ENCODE results near the gene RGL4.

The RGL4 gene

GRCh38 chr22:23681026-23681809, 9.6 kb upstream of the RGL4 start:
- no peak for DNase-seq

DNA sequence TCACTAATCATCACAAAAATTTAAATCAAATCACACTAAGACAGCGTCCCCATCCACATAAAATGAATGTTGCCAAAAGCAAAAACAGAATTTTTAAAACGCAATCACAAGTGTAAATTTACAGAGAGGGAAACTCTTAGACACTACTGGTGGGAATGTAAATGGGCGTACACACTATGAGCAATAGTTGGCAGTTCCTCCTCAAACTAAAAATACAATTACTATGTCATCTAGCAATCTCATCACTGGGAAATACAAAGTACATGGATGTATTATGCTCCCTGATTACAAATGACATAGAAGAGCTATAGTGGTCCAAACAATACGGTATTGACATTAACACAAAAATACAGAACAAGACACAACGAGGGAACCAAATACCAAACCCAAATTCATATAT, 8.7 kb upstream of the RGL4 start:
- no peak for DNase-seq

DNA sequence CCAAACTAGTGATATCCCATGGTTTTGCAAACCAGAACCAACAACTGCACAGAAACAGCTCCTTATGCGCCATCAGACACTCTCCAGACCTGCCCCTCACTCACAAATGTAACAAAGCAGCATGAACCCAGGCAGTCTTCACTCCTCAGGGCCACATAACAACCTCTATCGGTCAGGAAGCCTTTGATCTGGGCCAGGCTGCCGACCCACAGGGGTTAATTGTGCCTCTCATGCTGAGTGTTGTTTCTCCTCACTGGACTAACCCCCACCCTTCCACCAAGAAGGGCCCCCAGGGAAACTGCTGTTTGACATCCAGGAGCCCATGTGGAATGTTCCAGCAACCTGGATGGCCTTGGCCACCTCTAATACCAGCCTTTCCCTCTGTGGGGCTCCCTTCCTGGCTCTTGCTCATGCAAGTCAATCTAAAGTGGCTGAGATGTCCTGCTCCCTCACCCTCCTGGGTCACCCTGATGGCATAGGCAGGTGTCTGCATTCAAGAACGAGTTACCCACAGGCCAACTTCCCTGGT, 7.9 kb upstream of the RGL4 start:
- no peak for DNase-seq

DNA sequence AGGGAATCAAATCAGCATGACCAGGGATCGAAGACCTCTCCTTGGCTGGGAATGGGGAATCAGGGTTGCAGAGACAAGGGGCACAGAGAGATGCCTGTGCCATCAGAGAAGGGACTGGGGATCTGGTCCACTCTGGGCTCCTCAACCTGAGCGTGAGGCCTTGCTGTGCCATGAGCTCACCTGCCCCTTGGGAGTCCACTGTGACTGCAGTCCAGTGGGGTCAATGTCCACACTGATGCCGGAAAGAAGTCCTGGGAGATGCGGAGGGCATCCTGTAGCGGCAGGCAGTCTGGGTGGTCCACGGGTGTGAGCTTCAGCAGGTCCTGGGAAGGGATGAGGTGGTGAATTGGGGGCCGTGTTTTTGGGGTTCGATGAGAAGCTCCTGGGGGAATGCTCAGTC, 7.3 kb upstream of the RGL4 start:
- no peak for DNase-seq

- no peak for DNase-seq
Measured at GRCh38 chr22:23684026-23684425, 6.8 kb upstream of the RGL4 start.

- DNase-seq, result peak; percentile 42
Measured at GRCh38 chr22:23684561-23685031, 6.2 kb upstream of the RGL4 start.

GRCh38 chr22:23685205-23685784, 5.5 kb upstream of the RGL4 start:
- peak; percentile 46 for DNase-seq

DNA sequence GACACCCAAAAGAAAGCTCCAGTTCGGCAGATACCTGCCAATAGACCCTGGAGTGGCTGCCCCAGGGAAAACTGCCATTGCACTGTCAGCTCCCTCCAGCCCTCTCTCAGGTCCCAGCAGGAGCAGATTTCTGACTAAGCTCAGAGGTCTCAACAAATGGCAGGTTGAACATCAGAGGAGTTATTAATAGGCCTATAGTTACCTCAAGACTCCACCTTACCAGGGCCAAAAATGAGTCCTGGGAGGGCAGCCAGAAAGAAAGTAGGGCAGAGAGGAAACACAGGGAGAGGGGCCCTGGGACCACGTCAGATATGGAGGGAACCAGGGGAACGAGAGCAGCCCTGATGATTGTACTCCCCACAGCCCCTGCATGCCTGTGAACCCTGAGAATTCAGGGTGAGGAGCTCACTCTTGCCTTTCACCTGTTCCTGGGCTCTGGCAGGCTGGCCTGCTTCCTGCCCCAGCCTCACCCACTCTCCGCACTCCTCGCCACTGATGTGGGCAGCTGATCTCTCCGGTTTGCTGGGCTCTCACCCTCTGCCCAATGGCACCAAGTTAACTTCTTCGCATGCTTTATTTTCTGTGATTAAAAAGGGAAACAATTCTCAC, 4.3 kb upstream of the RGL4 start:
- DNase-seq, result peak; percentile 47

GRCh38 chr22:23688121-23688520, 2.7 kb upstream of the RGL4 start:
- peak; percentile 47 for DNase-seq

DNA sequence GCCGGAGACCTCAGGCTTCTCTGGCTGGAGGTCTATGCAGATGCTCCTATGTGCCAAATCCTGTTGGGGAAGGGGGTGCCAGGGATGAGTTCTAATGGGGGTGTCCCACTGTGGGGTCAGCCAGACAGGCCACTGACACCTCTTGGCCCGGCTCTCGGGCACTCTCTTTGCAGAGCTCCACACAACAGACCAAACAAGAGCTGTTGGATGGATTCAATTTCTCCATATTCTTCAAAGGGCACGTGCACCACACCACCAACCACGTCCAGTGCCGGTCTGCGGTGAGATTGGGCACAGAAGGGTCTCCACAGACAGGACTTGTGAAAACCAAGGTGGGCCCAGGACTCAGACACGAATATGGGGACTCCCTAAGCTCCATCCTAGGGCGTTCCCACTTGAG, 2.2 kb upstream of the RGL4 start:
- DNase-seq, result no peak

DNA sequence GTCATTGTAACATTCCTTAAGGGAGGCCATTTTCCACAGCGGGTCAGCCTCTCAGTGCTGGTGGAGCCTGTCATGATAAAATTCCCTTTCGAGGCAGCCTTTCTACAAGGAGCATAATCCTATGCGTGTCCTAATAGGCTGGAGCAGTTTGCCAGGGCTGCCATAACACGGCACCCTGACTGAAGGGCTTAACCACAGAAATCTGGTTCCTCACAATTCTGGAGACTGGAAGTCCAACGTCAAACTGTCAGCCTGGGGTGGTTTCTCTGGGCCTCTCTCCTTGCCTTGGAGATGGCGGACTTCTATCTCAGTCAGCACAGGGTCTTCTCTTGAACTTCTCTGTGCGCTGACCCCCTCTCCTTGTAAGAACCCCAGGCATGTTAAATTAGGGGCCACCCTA, 1.4 kb upstream of the RGL4 start:
- no peak for DNase-seq

- no peak for DNase-seq
Measured at GRCh38 chr22:23691748-23692423, 1.1 kb downstream of the RGL4 start.

DNA sequence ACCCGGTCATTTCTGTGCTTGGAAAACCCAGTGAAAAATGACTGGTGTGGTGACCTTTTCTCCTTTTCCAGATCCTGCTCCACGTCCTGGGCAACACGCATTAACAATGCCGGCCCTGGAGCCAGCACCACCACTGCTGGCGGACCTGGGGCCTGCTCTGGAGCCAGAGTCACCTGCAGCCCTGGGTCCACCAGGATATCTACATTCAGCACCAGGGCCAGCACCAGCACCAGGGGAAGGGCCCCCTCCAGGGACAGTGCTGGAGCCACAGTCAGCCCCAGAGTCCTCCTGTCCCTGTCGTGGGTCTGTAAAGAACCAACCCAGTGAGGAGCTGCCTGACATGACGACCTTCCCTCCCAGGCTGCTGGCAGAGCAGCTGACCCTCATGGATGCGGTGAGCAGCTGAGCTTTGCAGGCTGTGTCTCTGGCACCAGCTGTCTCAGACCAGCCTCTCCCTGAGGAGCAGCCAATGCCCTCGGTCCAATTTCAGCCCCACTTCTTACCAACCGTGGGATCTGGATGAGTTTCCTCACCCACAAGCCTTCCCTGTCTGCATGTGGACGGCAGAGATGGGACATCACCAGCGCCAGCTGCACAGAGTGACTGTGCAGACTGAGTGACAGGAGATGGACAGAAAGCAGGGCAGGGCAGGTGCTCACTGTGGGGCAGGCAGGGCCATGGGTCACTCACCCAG, 1.9 kb downstream of the RGL4 start:
- no peak for DNase-seq

DNA sequence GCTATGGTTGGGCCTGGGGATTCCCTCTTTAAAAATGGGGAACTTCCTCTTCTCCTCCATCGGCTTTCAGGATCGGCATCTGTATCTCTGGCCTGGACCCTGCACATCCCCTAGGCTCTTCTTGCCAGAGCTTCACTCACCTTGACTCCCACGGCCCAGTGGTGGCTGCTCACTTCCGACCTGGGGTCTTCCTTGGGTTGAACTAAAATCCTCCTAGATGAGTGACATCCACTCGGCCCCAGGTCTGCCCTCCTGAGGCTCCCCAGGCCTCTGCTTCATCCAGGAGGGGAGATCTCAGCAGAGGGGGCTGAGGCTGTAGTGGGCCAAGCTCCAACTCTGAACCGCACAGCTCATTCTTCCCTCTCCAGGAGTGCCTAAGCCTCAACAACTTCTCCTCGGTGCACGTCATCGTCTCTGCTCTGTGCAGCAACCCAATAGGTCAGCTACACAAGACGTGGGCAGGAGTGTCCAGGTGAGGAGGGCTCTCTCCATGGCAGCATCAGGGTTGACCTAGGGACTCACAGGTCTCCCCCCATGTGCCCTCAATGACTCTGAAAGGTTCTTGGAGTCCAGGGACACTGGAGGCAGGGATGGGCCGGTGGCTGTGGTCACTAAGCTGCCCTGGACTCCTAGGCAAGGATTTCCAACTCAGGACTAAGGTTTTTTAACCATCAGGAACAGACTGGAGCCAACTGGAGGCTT, 3.3 kb downstream of the RGL4 start:
- DNase-seq, result no peak

DNA sequence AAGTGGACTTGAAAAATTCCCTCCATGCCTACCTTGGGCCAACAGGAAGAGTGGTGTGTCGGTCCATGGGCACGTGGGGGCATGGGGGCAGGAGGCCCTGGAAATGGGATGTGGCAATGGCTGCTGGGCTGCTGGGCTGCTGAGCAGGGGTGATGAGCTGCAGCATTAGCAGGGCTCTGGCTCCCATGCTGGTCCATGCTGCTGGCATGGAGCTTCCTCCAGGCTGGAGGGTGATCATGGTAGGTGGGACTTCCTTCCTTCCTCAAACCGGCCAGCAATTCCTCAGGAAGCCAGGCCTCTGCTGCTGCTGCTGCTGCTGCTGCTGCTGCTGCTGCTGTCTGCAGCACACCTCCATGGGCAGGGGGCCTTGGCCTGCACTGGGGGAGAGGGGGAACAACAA, 4.3 kb downstream of the RGL4 start:
- DNase-seq, result no peak

DNA sequence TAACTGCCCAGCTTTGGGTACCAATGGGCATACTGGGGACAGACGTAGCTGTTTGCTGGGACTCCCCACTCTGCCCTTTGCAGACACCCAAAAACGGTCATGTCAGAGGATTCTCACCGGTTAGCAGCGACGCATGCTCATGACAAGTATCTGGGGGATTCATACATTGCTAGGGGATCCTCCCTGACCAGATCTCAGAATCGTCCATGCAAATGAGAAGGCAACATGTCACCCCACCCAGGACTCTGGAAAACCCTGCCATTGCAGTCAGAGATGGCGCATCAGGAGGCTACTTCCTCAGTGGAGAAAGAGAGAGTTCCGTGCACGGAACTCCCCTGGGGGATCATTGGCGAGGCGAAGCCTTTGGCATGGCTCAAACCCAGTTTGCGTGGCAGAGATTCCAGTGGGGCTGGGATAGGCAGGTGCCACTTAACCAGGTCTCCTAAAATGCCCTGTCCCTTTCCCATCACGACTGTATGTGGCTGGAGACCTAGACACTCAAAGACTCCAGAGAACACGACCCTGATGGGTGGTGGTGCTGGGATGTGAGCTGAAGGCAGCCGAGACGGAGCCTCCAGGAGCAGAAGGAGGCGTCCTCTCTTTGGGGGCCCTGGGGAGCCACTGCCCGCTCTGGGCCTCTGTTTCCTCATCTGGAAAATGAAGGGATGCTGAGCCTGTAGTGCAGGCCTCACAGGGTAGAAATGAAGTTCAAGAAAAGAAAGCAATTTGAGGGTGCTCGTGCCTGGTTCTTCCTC, 4.9 kb downstream of the RGL4 start:
- DNase-seq, result no peak

DNA sequence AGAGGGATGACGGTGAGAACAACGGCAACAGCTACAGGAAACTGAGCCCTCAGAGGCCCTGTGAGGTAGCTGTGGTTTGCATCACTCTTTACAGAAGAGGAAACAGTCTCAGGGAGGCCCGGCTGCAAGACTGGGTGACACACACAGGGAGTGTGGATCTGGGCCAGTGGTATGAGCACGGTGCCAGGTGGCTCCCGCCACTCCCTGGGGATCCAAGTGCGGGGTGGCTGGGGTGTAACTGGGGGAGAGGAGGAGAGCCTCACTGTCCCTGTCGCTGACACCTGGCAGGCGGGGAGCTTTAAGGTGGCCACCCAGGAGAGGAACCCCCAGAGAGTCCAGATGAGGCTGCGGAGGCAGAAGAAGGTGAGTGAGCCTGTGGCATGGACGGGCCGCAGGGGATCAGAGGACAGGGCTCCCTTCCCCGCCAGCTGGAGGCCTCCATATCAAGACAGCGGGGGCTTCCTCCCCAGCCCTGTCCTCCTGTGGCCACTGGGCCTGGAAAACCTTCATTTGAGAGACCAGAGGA, 5.6 kb downstream of the RGL4 start:
- peak; percentile 87 for DNase-seq

DNA sequence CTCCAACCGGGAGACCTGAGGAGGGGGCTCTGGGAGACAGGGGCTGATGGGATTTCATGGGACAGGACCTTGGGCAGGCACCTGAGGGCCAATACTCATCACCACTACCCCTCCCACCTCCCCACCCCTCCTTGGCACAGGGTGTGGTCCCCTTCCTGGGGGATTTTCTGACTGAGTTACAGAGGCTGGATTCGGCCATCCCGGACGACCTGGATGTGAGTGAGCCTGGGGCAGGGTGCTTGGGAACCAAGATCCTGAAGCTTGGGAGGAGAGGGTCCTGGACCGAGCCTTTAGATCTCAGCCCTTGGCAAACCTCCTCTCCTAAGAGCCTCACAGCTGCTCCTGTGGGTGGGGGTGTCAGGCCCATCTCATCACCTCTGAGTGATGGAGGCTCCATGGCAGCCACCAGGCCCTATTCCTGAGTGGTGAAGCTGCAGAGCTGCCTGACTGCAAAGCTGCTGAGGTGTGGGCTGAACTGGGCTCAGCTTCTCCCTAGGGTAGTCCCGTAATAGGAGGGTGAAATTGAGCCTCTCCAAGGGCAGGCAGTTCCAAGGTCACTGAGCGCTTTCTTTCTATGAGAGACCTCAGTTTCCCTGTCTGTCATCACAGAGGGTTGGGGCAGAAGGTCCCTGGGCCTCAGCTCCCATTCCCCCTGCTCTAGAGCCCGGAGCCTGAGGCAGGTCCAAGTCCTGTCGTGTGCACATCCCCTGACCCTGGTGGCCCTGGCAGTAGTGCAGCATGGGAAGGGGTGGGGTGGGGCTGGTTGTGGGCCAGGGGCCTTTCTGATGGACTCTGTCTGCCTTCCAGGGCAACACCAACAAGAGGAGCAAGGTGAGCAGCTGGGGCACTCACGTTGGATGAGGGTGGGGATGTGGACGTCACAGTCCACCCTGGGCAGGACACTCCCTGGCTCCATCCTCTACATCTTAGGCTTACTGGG, 6.5 kb downstream of the RGL4 start:
- no peak for DNase-seq

DNA sequence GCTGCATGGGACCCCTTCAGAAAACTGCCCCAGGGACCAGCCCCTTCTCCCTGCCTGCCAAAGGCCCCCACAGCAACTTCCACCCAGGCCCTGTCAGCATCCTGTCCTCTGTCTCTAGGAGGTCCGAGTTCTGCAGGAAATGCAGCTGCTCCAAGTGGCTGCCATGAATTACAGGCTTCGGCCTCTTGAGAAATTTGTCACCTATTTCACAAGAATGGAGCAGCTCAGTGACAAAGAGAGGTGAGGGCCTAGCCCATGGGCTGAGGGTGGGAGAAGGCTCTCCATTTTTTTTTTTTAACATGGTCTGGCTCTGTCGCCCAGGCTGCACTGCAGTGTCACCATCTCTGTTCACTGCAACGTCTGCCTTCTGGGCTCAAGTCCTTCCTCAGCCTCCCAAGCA, 7.3 kb downstream of the RGL4 start:
- no peak for DNase-seq

DNA sequence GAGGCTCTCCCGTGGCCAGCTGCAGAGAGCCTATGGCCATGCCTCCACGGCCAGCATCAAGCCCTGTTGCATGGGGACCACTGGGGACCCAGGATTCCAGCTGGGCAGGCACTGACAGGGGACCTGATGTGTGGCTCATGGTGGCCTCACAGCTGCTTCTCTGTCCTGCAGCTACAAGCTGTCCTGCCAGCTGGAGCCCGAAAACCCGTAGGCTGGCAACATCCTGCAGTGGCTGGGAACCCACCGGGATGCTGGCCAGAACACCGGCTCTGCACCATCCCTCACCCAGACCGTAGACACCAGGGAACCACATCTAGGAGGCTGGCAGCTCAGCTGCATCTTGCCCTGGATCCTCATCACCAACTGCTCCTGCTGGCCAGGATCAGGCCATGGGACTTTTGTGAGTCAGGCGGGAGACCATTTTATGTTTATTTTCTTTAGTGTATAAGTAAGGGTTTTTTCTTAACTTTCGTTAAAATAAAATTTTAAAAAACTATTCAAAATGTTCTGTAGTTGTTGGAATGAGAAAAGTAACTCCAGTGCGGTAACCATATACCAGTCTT, 7.9 kb downstream of the RGL4 start:
- DNase-seq, result no peak
